K562 (cell line): ENCODE measurements around the gene IL17RB. TPM values are rescaled to one million over a fixed set of nuclear protein-coding genes. Genes with fewer than 3 reads are reported as not detected.
A peak's percentile ranks its signal among the peaks of the same experiment; 100 is the strongest.

Experiments used
- ATAC-seq: fragments of 200-7000 bp; cut with Tn5 transposase; 3 replicates; pipeline ENCODE4 v1.9.1; 2020; ENCODE audit warnings: moderate library complexity
- BruUV-seq: library from RNA; stranded (reverse); fragments of 400-500 nt; replicated peaks from 2 replicates; lab custom pipeline; 2021; lab: Mats Ljungman, UMichigan
- CTCF ChIA-PET: fragments of 300-600 bp; formaldehyde crosslinking; extraction: SDS; loops from one replicate; lab custom pipeline; 2021; ENCODE audit warnings: low intra/inter-chr PET ratio; lab: Yijun Ruan, JAX
- POLR2A ChIA-PET: fragments of 300-600, 350-650 bp; sonication (Branson Sonifier 250); formaldehyde crosslinking; extraction: SDS; loops from one replicate; lab custom pipeline; 2021; ENCODE audit warnings: antibody characterized with exemption, inconsistent platforms; lab: Yijun Ruan, JAX
- DNase-seq, 4 experiments: peaks; one replicate each; pipeline versions ENCODE4 v3.0.0 to v3.0.0-alpha.2; 2011 to 2018; ENCODE audit warnings: low spot score in 3 of 4, mixed read lengths in 3 of 4; ENCODE audit errors: extremely low read depth in 1 of 4
- FAIRE-seq: peaks from 2 replicates; lab custom pipeline; 2011; peaks lifted over from hg19 to GRCh38; lab: Jason Lieb, UNC
- H2AFZ ChIP-seq: 2 replicates; pipeline ENCODE4 v1.6.0; 2011; ENCODE audit warnings: low read depth, low read length, control low read depth, inconsistent platforms
- H3K27ac ChIP-seq: fragments of 200-600 bp; 3 replicates; pipeline ENCODE4 v1.8.0; 2011; ENCODE audit warnings: low read depth, mild to moderate bottlenecking, control low read depth, inconsistent platforms, low read length, moderate library complexity, mixed read lengths; ENCODE audit errors: extremely low read depth
- H3K27me3 ChIP-seq, 2 experiments: fragments of 300-600 bp in 1 of 2; 2 replicates in 1 of 2; 3 replicates in 1 of 2; pipeline versions ENCODE4 v1.6.0 to v1.8.0; 2011; ENCODE audit warnings: inconsistent platforms in 2 of 2, low read length in 2 of 2, mild to moderate bottlenecking in 1 of 2, mixed read lengths in 1 of 2, moderate library complexity in 1 of 2; ENCODE audit not compliant: control insufficient read depth in 2 of 2, insufficient read depth in 2 of 2
- H3K36me3 ChIP-seq: fragments of 300-600 bp; 3 replicates; pipeline ENCODE4 v1.8.0; 2011; ENCODE audit warnings: mild to moderate bottlenecking, low read length, inconsistent platforms; ENCODE audit not compliant: control insufficient read depth, insufficient read depth
- H3K4me1 ChIP-seq, 2 experiments: fragments of 200-600 bp in 1 of 2; replicated peaks in 1 of 2; 2 replicates in 1 of 2; 3 replicates in 1 of 2; pipeline versions ENCODE4 v1.5.1 to v1.8.0; 2011; ENCODE audit warnings: inconsistent platforms in 2 of 2, low read length in 2 of 2, mild to moderate bottlenecking in 1 of 2, mixed read lengths in 1 of 2, moderate library complexity in 1 of 2; ENCODE audit not compliant: control insufficient read depth in 2 of 2, insufficient read depth in 2 of 2
- H3K4me2 ChIP-seq: 2 replicates; pipeline ENCODE4 v1.6.1; 2011; ENCODE audit warnings: low read length, control low read depth, inconsistent platforms, mixed read lengths; ENCODE audit not compliant: insufficient read depth
- H3K4me3 ChIP-seq: fragments of 200-600 bp; sonication (generic), shearing (Covaris generic); 2 replicates; pipeline ENCODE4 v1.5.1; 2016; ENCODE audit warnings: control low read depth, inconsistent platforms
- H3K79me2 ChIP-seq: fragments of 200-600 bp; 3 replicates; pipeline ENCODE4 v1.8.0; 2011; ENCODE audit warnings: low read length, inconsistent platforms; ENCODE audit not compliant: control insufficient read depth, insufficient read depth
- H3K9ac ChIP-seq, 2 experiments: 2 replicates each; pipeline versions ENCODE4 v1.6.0 to v1.6.1; 2011; ENCODE audit warnings: low read depth in 2 of 2, low read length in 2 of 2, control low read depth in 1 of 2, inconsistent platforms in 1 of 2, mild to moderate bottlenecking in 1 of 2, mixed read lengths in 1 of 2; ENCODE audit not compliant: insufficient read depth in 1 of 2
- H3K9me1 ChIP-seq: one replicate; pipeline ENCODE4 v1.6.0; 2011; ENCODE audit warnings: inconsistent platforms, mild to moderate bottlenecking, low read length, moderate library complexity; ENCODE audit not compliant: control insufficient read depth, insufficient read depth
- H3K9me3 ChIP-seq: replicated peaks from 2 replicates; pipeline ENCODE4 v1.5.1; 2011; ENCODE audit warnings: low read depth, low read length, inconsistent platforms; ENCODE audit not compliant: control insufficient read depth, insufficient read depth
- H4K20me1 ChIP-seq: replicated peaks from 2 replicates; pipeline ENCODE4 v1.6.1; 2011; ENCODE audit warnings: low read length, inconsistent platforms, mixed read lengths; ENCODE audit not compliant: control insufficient read depth, insufficient read depth
- ATF1 ChIP-seq, 2 experiments: fragments of 450-650 bp in 1 of 2; IDR thresholded peaks; 2 replicates each; pipeline ENCODE4 v1.6.1; 2016; ENCODE audit warnings: missing compliant biosample characterization in 1 of 2, missing genetic modification characterization in 1 of 2
- ATF3 ChIP-seq, 2 experiments: fragments of 450-650 bp in 1 of 2; sonication (generic) in 1 of 2; formaldehyde crosslinking in 1 of 2; IDR thresholded peaks in 1 of 2; conservative IDR thresholded peaks in 1 of 2; 2 replicates each; pipeline versions ENCODE4 v1.6.1 to v1.8.1; 2016 to 2023; ENCODE audit warnings: mild to moderate bottlenecking in 2 of 2, moderate library complexity in 2 of 2, inconsistent platforms in 1 of 2, missing genetic modification reagents in 1 of 2
- BCL6 ChIP-seq: fragments of 250-450 bp; sonication (Bioruptor Pico); IDR thresholded peaks from 2 replicates; pipeline ENCODE4 v1.4.0; 2020
- CAMTA2 ChIP-seq: fragments of 250-450 bp; sonication (Bioruptor Pico); conservative IDR thresholded peaks from 2 replicates; pipeline ENCODE4 v1.5.1; 2022
- NFIC ChIP-seq: fragments of 450-650 bp; IDR thresholded peaks from 2 replicates; pipeline ENCODE4 v1.6.1; 2017; ENCODE audit warnings: mild to moderate bottlenecking, inconsistent platforms
- RAD51 ChIP-seq: fragments of 450-650 bp; IDR thresholded peaks from 2 replicates; pipeline ENCODE4 v1.7.1; 2016; ENCODE audit warnings: low read depth, mild to moderate bottlenecking, borderline replicate concordance
- ZC3H8 ChIP-seq: fragments of 450-650 bp; IDR thresholded peaks from 2 replicates; pipeline ENCODE4 v1.6.1; 2017
- ZNF217 ChIP-seq: sonication (generic); formaldehyde crosslinking; IDR thresholded peaks from 2 replicates; pipeline ENCODE4 v1.8.0; 2022; ENCODE audit warnings: mild to moderate bottlenecking, missing genetic modification reagents
- ZNF696 ChIP-seq: fragments of 250-450 bp; sonication (Bioruptor Pico); conservative IDR thresholded peaks from 2 replicates; pipeline ENCODE4 v1.4.0; 2020; ENCODE audit warnings: mild to moderate bottlenecking, moderate library complexity
- WGBS: fragments of 100-300 bp; shearing (Covaris generic); methylation state at CpG from one replicate; pipeline ENCODE4 v1.1.6; 2016; ENCODE audit warnings: low coverage, mixed read lengths; ENCODE audit not compliant: insufficient coverage; ENCODE audit errors: missing lambda C conversion rate; 5-methylcytosine and 5-hydroxymethylcytosine counted together
- in situ Hi-C: fragments of 300-500 bp; cut with MboI; formaldehyde crosslinking; loops from 4 replicates; pipeline ENCODE4 v1.15.0; 2018; ENCODE audit warnings: inconsistent platforms, mixed read lengths
- intact Hi-C: fragments of 100-400 bp; cut with micrococcal nuclease; formaldehyde crosslinking; loops from 2 replicates; pipeline ENCODE4 v1.14.2; 2022
- polyA plus RNA-seq, 8 experiments: library from polyadenylated mRNA; depleted of rRNA in 4 of 8; stranded (reverse) in 5 of 8; unstranded in 3 of 8; fragments of >200 nt; fragmentation: Nextera tagmentation in 2 of 8; fragmentation: Illumina TruSeq in 1 of 8; extraction: Ambion mirVana in 2 of 8; extraction: Trizol in 1 of 8; gene quantifications; 2 replicates each; pipeline versions ENCODE4 v1.2.1 to v1.2.3, GENCODE V29; 2011 to 2014; ENCODE audit warnings: inconsistent platforms in 1 of 8, missing spikeins in 1 of 8
- total RNA-seq, 7 experiments: library from RNA; depleted of rRNA in 6 of 7; stranded (reverse); fragments of >200 nt in 6 of 7; fragmentation: Illumina TruSeq in 2 of 7; extraction: Trizol in 2 of 7; gene quantifications; 2 replicates each; pipeline versions ENCODE4 v1.2.1 to v1.2.3, GENCODE V29; 2011 to 2021; ENCODE audit warnings: low replicate concordance in 1 of 7

IL17RB gene
- total and polyA plus RNA-seq, 9 of the 15 experiments (the other 6 are each of a cell fraction or from before 2014, with no cell fraction given), result 1.1 to 4.1 (median 1.7) TPM

DNA sequence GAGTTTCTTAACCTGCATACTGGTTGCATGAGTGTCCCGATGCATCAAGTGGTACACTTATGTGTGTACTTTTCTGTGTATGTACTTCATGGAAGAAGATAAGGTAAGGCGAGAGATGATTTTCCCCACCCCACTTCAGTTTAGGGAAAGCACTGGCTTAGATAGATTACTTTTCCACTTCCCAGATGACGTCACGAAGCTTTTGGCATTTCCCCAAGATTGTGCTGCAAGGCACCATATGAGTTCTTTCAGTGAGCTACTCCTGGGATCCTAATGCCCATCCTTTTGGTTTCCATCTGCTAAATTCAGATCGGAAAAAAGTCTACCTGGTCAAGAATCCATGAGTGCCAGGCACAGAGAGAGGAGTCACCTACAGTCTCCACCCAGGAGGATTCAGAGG, 4.5 kb downstream of the IL17RB start:
- H2AFZ ChIP-seq, result no peak overlapping the region
- no peaks in the 10 kb centered on the region for H3K36me3 ChIP-seq
- H3K27ac ChIP-seq, result no peak overlapping the region
- H4K20me1 ChIP-seq, result no peaks in the 10 kb centered on the region
- TF ChIP-seq RAD51, result no peak
- peak; percentile 32; the same call in 1 of the 2 replicates for TF ChIP-seq NFIC
- TF ChIP-seq CAMTA2 (CRISPR knock-in tag), result no peak
- TF ChIP-seq ZNF217 (CRISPR knock-in tag), result no peak
- no peak for TF ChIP-seq ATF1 (CRISPR knock-in tag; IDR thresholded peaks at IDR 0.05)
- peak; percentile 43; the same call in 1 of the 2 replicates for TF ChIP-seq ATF1 (tag; IDR thresholded peaks at IDR 0.05)
- TF ChIP-seq BCL6 (CRISPR knock-in tag), result no peak
- TF ChIP-seq ATF3 (IDR thresholded peaks at IDR 0.05), result peak; percentile 25; the same call in 1 of the 2 replicates
- TF ChIP-seq ATF3 (CRISPR knock-in tag; conservative IDR thresholded peaks at IDR 0.05), result no peak
- TF ChIP-seq ZNF696, result no peak
- TF ChIP-seq ZC3H8, result no peak
- TF ChIP-seq, all 486 proteins: peak for 3
- Histone ChIP-seq H3K9me3 (no peaks in the 10 kb centered on the region), H3K79me2 (no peaks in the 10 kb centered on the region), H3K4me3 (no peak overlapping the region), H3K27me3 (peaks cover 0 to 29% of the 10 kb centered on the region in 2 experiments; a peak in 3 of 5 replicates), H3K4me1 (peaks cover 0 to 8% of the 10 kb centered on the region in 2 experiments; a peak in 1 of 5 replicates), H3K4me2 (no peak overlapping the region), H3K9ac (no peak overlapping the region), H3K9me1 (no peaks in the 10 kb centered on the region)
- intact Hi-C loops (no loop called here), in situ Hi-C loops (no loop called here)
- POLR2A ChIA-PET, result interaction anchor here (1.3 kb wide), 1 partner anchor 17 kb away, joined by 3 read pairs; no protein-coding TSS in a partner anchor
- FAIRE-seq (no peak), ATAC-seq (no peak), DNase-seq (peak in 1 of 4 experiments; percentile 21)
- WGBS, result 14% methylated on average over 5 of the region's 5 CpGs
- CTCF ChIA-PET, result no interaction called here
- no TSS peak for BruUV-seq
